Muscle of back (tissue), 13 donors: ENCODE measurements around the gene D2HGDH. TPM values are rescaled to one million over a fixed set of nuclear protein-coding genes. Genes with fewer than 3 reads are reported as not detected.

ENCODE experiments used
- DNase-seq, 3 donors: peaks; one replicate each; pipeline versions ENCODE4 v3.0.0 to v3.0.0-alpha.2; 2013
- long read RNA-seq, 9 donors: transcript quantifications; one replicate each; lab custom pipeline, GENCODE V29; 2026
- polyA plus RNA-seq, 10 donors: library from polyadenylated mRNA; unstranded; fragments of 120-200 nt; gene quantifications; one replicate each; pipeline ENCODE4 v1.2.1, GENCODE V29; 2013; ENCODE audit not compliant: insufficient read length in 10 of 10

The D2HGDH gene
- 10 to 100 TPM; 15.2 to 32.4 (median 18.1) TPM for polyA plus RNA-seq
- long read RNA-seq, donor 1: 0 reads
- long read RNA-seq, donor 2, partial matches to known transcripts: 13 of 14 reads
- long read RNA-seq, donor 2, other reads (novel, unspliced or antisense): 0 of 14 reads
- long read RNA-seq, donor 3: 0 reads
- long read RNA-seq, donor 4: 0 reads
- long read RNA-seq, donor 5, partial matches to known transcripts: 0 of 1 reads
- long read RNA-seq, donor 5, other reads (novel, unspliced or antisense): 0 of 1 reads
- long read RNA-seq, donor 6: 0 reads
- long read RNA-seq, donor 7: 0 reads
- long read RNA-seq, donor 8: 0 reads
- long read RNA-seq, donor 9: 0 reads

GRCh38 chr2:241734467-241735208 is at the start of gene D2HGDH:
TSS of gene D2HGDH (plus strand) at chr2:241734630. CDS start at chr2:241735225, 595 bp downstream.
- DNase-seq: peak; percentile 86 to 95 (median 91)

DNA sequence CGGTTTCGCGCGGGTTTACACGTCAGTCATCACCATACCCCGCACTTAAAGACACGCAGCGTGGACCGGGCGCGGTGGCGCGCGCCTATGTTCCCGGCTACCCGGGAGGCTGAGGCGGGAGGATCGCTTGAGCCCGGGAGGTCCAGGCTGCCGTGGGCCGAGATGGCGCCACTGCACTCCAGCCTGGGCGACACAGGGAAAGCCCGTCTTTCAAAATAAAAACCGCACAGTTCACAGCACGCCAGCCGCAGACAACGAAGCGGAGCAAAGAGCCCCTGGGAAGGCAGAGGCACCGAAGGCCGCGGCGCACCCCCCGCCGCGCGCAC is 48.1 kb upstream of the D2HGDH start:
- DNase-seq: no peak

DNA sequence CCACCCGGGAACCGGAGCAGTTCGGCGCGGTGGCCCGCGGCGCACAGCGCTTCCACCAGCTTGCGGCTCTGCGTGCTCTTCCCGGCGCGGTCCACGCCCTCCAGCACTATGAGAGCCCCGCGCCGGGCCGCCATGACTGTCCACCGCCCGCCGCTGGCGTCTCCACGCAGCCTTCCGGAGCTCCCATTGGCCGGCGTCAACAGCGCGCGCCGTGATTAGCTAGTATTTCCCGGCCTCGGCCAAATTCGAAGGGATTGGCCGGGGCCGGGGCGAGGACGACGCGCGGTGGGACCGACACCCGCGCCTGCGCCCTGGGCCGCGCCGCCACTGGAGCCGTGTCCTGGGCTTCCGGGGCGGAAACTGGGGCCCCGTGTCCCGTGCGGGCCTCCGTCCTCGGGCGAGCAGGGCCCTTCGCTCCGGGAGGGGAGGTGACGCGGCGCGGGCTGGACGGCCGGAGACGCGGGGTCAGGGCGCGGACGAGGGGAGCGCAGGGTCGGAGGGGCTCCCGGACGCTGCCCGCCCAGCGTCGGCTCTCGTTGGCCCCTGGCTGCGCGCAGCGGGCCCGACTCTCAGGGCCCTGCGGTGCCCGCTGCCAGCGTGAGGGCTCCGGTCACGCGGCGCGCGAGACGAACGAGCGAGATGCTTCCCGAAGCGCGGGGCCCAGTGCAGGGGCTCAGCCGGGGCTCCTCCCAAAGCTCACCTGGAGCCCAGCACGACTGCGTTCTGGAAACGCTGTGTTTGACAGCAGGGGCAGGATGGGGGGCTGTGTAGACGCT is 47.6 kb upstream of the D2HGDH start, which contains the start of gene DTYMK:
DTYMK (minus strand) TSS at position 166 of the 776 bp plus-strand sequence; CDS start at position 134, 32 bp downstream.
- peak; percentile 97 to 99 (median 97) for DNase-seq

DNA sequence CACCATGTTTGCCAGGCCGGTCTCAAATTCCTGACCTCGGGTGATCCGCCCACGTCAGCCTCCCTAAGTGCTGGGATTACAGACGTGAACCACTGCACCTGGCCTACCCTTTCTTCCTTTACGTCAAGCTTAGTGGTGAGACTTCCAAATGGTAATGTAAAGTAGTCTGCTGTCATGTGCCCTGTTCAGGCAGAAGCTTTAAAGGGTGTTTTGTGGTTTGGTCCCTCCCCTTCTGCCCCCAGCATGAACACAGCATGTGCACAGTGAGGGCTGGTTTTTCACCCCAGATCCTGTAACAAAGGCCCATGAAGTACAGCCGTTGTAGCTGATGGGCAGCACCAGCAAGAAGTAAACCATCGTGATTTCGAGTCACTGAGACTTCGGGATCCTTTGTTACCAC is 45.1 kb upstream of the D2HGDH start:
- DNase-seq: no peak

DNA sequence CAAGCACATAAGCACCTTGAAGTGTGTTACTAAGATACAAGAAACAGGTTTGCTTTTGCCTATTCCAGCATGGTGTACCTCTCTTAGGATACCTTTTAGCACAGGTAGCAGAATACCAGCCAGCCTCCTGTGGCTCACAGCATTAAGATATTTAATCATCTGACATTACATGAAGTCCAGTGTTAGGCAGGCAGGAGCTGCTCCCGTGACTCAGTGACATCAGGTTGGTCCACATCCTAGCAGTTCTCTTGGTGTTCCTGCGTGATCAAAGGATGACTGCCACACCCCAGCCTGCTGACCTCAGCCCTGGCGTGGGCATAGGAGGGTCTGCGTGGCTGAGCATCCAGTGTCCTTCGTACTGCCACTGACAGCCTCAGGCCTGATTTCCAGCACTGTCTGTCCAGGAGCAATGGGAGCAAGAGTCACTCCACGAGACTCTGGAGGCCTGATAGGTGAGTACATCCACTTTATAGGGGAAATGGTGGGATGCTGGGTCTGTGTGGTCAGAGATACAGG is 44.2 kb upstream of the D2HGDH start:
- no peak for DNase-seq

- peak in 1 of 3 donors; percentile 38 for DNase-seq
These were observed 42.0 kb upstream of the D2HGDH start for GRCh38 chr2:241692448-241692847.

GRCh38 chr2:241695651-241696050 is 38.8 kb upstream of the D2HGDH start:
- no peak for DNase-seq

GRCh38 chr2:241701149-241701398 is 33.4 kb upstream of the D2HGDH start:
- DNase-seq: no peak

GRCh38 chr2:241701399-241702154 is 32.9 kb upstream of the D2HGDH start, which contains the start of gene ING5:
TSS of gene ING5 (plus strand) at chr2:241702039. CDS start at chr2:241702066, 27 bp downstream.
- peak; percentile 94 to 97 (median 95) for DNase-seq

- DNase-seq: peak; percentile 79 to 92 (median 87)
These were observed 32.0 kb upstream of the D2HGDH start for GRCh38 chr2:241702155-241703031.

DNA sequence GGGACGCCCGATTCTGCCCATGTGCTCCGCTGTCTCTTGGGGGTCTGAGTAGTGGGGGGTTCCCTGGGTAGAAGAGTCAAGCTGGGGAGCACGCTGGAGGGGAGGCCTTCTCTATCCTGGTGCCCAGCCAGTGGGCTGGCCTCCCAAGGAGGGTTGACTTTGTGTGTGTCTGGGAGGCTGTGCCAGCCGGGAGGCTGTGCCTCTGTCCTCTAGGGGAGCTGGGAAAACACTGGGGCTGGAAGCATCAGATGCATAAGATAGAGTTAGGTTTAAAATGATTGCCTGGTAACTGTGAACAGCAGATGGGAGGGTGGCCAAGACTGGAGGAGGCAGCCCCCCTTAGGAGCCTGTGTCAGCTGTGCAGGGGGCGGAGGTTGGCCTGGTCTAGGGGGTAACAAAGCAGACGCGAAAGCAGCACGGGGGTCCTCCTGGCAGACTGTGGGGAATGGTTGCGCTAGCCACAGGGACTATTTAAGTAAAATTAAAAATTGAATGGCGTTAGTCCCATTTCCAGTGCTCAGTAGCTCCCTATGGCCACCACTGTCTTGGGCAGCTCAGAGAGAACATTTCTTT is 31.3 kb upstream of the D2HGDH start:
- peak; percentile 11 to 55 (median 29) for DNase-seq

DNA sequence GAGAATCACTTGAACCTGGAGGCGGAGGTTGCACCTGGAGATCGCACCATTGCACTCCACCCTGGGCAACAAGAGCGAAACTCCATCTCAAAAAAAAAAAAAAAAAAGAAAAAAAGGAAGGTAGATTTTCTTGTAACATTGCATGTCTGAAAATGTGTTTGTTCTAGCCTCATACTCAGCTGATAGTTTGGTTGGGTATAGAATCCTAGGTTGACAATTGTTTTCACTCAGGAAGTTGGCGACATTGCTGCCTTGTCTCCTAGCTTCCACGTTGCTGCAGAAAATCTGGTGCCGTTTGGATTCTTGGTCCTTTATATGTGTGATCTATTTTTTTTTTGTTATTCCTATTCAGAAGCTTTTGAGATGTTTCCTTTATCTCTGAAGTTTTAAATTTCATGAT is 27.9 kb upstream of the D2HGDH start:
- no peak for DNase-seq

DNA sequence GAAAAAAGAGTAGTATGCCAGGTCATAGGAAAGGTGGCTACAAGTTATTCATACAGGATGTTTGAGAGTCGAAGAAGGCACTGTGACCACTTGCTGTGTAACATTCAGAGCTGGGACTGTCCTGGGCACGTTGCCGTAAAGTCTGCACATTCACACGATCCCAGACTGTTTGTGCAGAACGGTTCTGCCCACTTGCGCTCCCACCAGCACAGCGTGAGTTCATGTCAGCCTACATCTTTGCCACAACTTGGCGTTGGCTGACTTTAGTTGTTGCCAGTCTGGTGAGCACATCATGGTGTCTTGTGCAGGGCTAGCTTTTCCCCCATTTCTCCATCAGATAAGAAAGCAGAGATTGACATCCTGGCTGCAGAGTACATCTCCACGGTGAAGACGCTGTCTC is 25.6 kb upstream of the D2HGDH start:
- DNase-seq: no peak

- no peak for DNase-seq
These were observed 15.3 kb upstream of the D2HGDH start for GRCh38 chr2:241719093-241719492.

- DNase-seq: no peak
These were observed 14.3 kb upstream of the D2HGDH start for GRCh38 chr2:241720099-241720498.

- DNase-seq: no peak
These were observed 13.9 kb upstream of the D2HGDH start for GRCh38 chr2:241720560-241720959.

- DNase-seq: no peak
These were observed 12.6 kb upstream of the D2HGDH start for GRCh38 chr2:241721852-241722251.

- DNase-seq: no peak
These were observed 11.5 kb upstream of the D2HGDH start for GRCh38 chr2:241722896-241723454.

DNA sequence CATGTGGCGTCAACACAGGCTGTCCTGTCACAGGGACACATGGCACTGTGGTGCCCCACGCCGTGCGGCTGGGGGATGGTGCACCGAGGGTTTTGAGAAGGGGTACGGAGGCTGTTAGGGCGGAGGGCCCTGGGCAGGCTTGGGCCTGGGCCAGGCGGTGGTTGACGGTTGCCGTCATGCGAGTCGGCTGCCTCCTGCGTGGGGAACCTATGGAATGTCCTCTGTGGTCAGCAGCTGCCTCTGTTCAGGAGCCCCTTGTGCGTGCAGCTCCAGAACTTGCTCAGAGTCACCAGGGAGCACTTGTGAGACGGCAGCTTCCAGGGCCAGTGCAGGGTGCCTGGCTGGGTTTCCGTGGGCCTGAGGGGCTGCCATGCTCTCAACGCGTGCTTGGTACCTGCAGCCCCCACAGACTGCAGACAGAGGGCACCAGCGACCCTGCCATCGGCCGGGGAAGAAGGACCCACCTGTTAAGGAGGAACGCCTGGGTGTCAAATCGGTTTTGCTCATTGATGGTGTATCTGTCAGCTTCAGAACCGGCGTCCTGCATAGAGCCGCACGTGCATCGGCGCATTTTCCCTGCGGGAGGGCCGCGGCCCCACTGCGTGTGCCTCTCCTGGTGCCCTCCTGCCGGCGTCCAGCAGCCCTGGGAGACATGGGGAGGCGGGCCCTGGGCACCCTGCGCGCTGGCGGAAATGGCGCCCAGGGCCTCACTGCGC is 10.0 kb upstream of the D2HGDH start:
- no peak for DNase-seq
